Measurements from ENCODE around the gene IFNA2.
"Not testable (repeated sequence)": the region's sequence is repeated elsewhere in the genome, so short reads cannot be mapped to it uniquely, and the experiment has no call there.

Gene IFNA2

GRCh38 chr9:21381448-21382339, 3.5 kb downstream of the IFNA2 start:
- peak; percentile 37 for DNase-seq

- DNase-seq: not testable (repeated sequence)
Observed at GRCh38 chr9:21371467-21371866, 13.7 kb downstream of the IFNA2 start.

- DNase-seq: no peak
Observed at GRCh38 chr9:21367957-21368356, 17.2 kb downstream of the IFNA2 start, which contains the start of gene IFNA13. TSS of gene IFNA13 (minus strand) at chr9:21368057. CDS start at chr9:21368010, 47 bp downstream.

GRCh38 chr9:21367169-21367568, 18.0 kb downstream of the IFNA2 start:
- DNase-seq: not testable (repeated sequence)

- no peak for DNase-seq
Observed at GRCh38 chr9:21362287-21362686, 22.9 kb downstream of the IFNA2 start.

GRCh38 chr9:21357479-21358460, 27.4 kb downstream of the IFNA2 start:
- peak; percentile 26 for DNase-seq

- DNase-seq: no peak
Observed at GRCh38 chr9:21350787-21351186, 34.4 kb downstream of the IFNA2 start, which contains the start of gene IFNA6. TSS of gene IFNA6 (minus strand) at chr9:21350887. CDS start at chr9:21350887, 0 bp downstream.

- DNase-seq: no peak
Observed at GRCh38 chr9:21348430-21348970, 36.7 kb downstream of the IFNA2 start.

- DNase-seq: no peak
Observed at GRCh38 chr9:21340735-21341134, 44.5 kb downstream of the IFNA2 start.

- DNase-seq: no peak
Observed at GRCh38 chr9:21336457-21336856, 48.7 kb downstream of the IFNA2 start.

GRCh38 chr9:21334701-21335632, 50.2 kb downstream of the IFNA2 start, which contains the start of gene KLHL9:
TSS of gene KLHL9 (minus strand) at chr9:21335404. CDS start at chr9:21334859, 545 bp downstream.
- DNase-seq: peak; percentile 89

Data from CD4-positive, alpha-beta T cell treated with Interleukin-17A for 1 hour (primary cell).